Right ventricle myocardium inferior (tissue), 1 donor: ENCODE data around the gene PLBD2. TPM values are rescaled to one million over a fixed set of nuclear protein-coding genes. Genes with fewer than 3 reads are reported as not detected.
"Not testable (repeated sequence)": the region's sequence is repeated elsewhere in the genome, so short reads cannot be mapped to it uniquely, and the experiment has no call there.

ENCODE experiments used
- ATAC-seq: fragments of 200-7000 bp; cut with Tn5 transposase; one replicate; pipeline ENCODE4 v1.9.1; 2020; ENCODE audit warnings: mild to moderate bottlenecking, moderate library complexity
- DNase-seq: peaks from one replicate; pipeline ENCODE4 v3.0.0; 2021; ENCODE audit errors: missing footprints
- intact Hi-C: fragments of 100-400 bp; cut with DNase I; formaldehyde crosslinking; loops from one replicate; pipeline ENCODE4 v1.11.0; 2022
- total RNA-seq: library from RNA; stranded (reverse); fragmentation: NEBNext Ultra II Directional; extraction: Animal tissue kit (Norgen Biotek cat#: 25700); gene quantifications from one replicate; pipeline ENCODE4 v1.2.1, GENCODE V29; 2021
- donor health status: DM: no; HTN: yes; CAD: no; lungs with severe emphysema.

PLBD2 gene
- total RNA-seq, 1 donor from 2014 or later: 40.3 TPM

- intact Hi-C loops: no loop called here
- DNase-seq (no peak), ATAC-seq (no peak)
These were observed 25.0 kb upstream of the PLBD2 start for GRCh38 chr12:113333418-113333750.

- DNase-seq: peak; percentile 80
- intact Hi-C loops: loop anchor here (2.0 kb wide), 1 partner anchor 25 kb away; the partner anchor contains the start of gene PLBD2
- no peak for ATAC-seq
These were observed 24.3 kb upstream of the PLBD2 start for GRCh38 chr12:113333877-113334785.

GRCh38 chr12:113334786-113335539 lies 23.4 kb upstream of the PLBD2 start, which contains the start of gene SLC8B1:
Gene SLC8B1 (minus strand): TSS chr12:113335109. CDS start chr12:113332878, 2,231 bp downstream.
- DNase-seq (peak; percentile 96), ATAC-seq (peak; percentile 99)
- intact Hi-C loops: loop anchor here (2.0 kb wide), 1 partner anchor 24 kb away; the partner anchor contains the start of gene PLBD2

GRCh38 chr12:113339540-113339939 lies 18.8 kb upstream of the PLBD2 start:
- DNase-seq (no peak), ATAC-seq (no peak)
- intact Hi-C loops: no loop called here

- intact Hi-C loops: no loop called here
- no peak for ATAC-seq
These were observed 18.3 kb upstream of the PLBD2 start for GRCh38 chr12:113340061-113340460.

GRCh38 chr12:113341535-113341934 lies 16.9 kb upstream of the PLBD2 start:
- DNase-seq (no peak), ATAC-seq (no peak)
- intact Hi-C loops: no loop called here

More at GRCh38 chr12:113340061-113340460, 18.3 kb upstream of the PLBD2 start:
- DNase-seq: no peak

- no peak for ATAC-seq
- intact Hi-C loops: no loop called here
- DNase-seq: no peak
These were observed 13.1 kb upstream of the PLBD2 start for GRCh38 chr12:113345318-113345717.

GRCh38 chr12:113346353-113346752 lies 12.0 kb upstream of the PLBD2 start:
- intact Hi-C loops: no loop called here
- no peak for ATAC-seq
- no peak for DNase-seq

- no peak for ATAC-seq
- intact Hi-C loops: no loop called here
- no peak for DNase-seq
These were observed 11.3 kb upstream of the PLBD2 start for GRCh38 chr12:113347107-113347506.

- intact Hi-C loops: no loop called here
- DNase-seq (no peak), ATAC-seq (no peak)
These were observed 10.5 kb upstream of the PLBD2 start for GRCh38 chr12:113347892-113348291.

GRCh38 chr12:113348849-113349536 lies 9.4 kb upstream of the PLBD2 start:
- intact Hi-C loops: no loop called here
- DNase-seq (no peak), ATAC-seq (no peak)

GRCh38 chr12:113351089-113351488 lies 7.3 kb upstream of the PLBD2 start:
- DNase-seq: no peak
- intact Hi-C loops: no loop called here
- no peak for ATAC-seq

- DNase-seq, ATAC-seq, intact Hi-C loops: not testable (repeated sequence)
These were observed 4.2 kb upstream of the PLBD2 start for GRCh38 chr12:113354192-113354591.

GRCh38 chr12:113359133-113359938 lies 949 bp downstream of the PLBD2 start:
- intact Hi-C loops: loop anchor here (2.0 kb wide), 1 partner anchor 25 kb away; the partner anchor contains the start of gene SLC8B1

GRCh38 chr12:113359939-113360748 lies 1.8 kb downstream of the PLBD2 start:
- intact Hi-C loops: loop anchor here (2.0 kb wide), 1 partner anchor 25 kb away; the partner anchor contains the start of gene SLC8B1
- DNase-seq (no peak), ATAC-seq (no peak)

More at GRCh38 chr12:113359133-113359938, 949 bp downstream of the PLBD2 start:
- peak; percentile 51 for ATAC-seq
- DNase-seq: no peak

GRCh38 chr12:113361574-113362370 lies 3.4 kb downstream of the PLBD2 start:
- intact Hi-C loops: no loop called here
- no peak for DNase-seq
- ATAC-seq: no peak

- intact Hi-C loops: no loop called here
These were observed 6.3 kb downstream of the PLBD2 start for GRCh38 chr12:113364698-113365097.

More at GRCh38 chr12:113364698-113365097, 6.3 kb downstream of the PLBD2 start:
- ATAC-seq (no peak), DNase-seq (no peak)
